Measurements from ENCODE around the gene DLG1.

The DLG1 gene

GRCh38 chr3:197030379-197031314, 267.8 kb downstream of the DLG1 start:
- no peak overlapping the region for H3K27ac ChIP-seq
- TF ChIP-seq CTCF (conservative IDR thresholded peaks at IDR 0.05): no peak

- TF ChIP-seq CTCF (conservative IDR thresholded peaks at IDR 0.05): peak; percentile 93
- H3K27ac ChIP-seq: peak within 1 kb of the TSS; percentile 43; the same call in 1 of the 2 replicates
Observed at GRCh38 chr3:197029511-197030167, 268.8 kb downstream of the DLG1 start, which contains the start of gene MELTF. Gene MELTF (minus strand): TSS chr3:197029817. CDS start chr3:197029702, 115 bp downstream.

DNA sequence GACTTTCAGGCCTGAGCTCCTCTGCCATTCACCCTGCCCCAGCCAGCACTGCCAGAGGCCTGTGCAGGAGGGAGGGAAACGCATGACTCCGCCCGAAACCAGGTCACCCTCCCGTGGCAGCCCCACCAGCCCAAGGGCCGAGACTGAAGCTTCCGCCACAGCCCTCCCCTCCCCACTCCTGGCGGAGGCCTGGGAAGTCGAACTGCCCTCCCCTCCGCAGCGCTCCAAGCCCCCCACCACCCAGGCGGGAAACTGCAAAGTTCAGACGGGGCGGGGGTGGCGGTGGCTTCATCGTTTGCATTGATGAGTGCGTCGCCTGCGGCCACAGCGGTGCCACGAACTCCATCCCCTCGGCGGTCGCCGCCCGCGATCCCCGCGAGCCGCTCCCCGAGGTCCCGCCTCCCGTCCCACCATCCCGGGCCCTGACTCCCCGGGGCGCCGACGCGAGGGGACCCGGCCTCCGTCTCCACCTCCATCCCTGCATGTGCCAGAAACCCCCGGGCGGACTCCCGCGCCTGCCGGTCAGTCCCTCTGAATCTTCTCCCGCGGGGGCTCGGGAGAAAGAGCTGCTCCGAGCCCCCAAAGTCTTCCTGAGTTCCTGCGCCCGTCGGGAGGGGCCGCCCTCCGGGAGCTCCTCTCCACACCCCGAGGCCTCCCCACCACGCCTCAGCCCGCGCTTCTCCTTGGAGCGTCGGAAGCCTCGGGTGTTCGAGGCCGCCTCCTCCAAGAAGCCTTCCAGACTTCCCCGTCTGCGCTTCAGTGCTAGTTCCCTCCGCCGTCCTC, 269.5 kb downstream of the DLG1 start:
- no peak for TF ChIP-seq CTCF (conservative IDR thresholded peaks at IDR 0.05)
- peak overlapping the region; percentile 43; the same call in 1 of the 2 replicates for H3K27ac ChIP-seq

- H3K27ac ChIP-seq: no peak overlapping the region
- TF ChIP-seq CTCF (conservative IDR thresholded peaks at IDR 0.05): no peak
Observed at GRCh38 chr3:197027896-197028727, 270.3 kb downstream of the DLG1 start.

DNA sequence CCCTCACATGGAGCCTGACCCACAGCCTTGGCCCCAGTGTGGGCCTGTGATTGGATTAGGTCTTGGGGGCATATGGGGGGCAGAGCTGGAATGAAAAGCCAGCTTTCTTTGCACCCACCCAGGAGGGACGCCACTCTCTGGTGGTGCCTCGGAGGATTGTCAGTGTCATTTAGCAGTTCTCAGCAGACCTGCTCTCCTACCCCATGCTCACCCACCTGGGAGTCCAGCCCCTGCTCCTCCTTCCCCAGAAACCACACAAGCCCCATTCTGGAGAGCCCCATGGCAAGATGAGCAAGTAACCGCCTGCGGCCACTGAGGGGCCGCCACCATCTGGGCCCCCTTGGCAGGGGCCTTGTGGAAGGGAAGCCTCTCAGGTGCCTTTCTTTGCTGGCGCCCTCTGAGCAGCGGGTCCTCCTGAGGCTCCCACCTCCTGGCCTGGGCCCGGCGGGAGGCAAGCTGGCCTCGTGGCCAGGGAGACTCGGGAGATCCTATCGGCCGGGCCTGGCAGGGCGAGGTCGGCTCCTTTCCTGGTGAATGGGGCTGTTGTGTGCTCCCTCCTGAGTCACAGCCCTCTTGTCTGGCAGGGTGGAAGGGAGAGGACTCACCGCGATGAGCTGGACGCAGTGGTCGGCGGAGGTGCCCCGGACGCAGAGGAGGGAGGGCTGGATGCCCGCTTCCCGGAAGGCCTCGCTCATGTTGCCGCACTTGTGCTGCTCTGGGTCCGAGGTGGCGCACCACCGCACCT, 271.1 kb downstream of the DLG1 start:
- TF ChIP-seq CTCF (conservative IDR thresholded peaks at IDR 0.05): no peak
- no peak overlapping the region for H3K27ac ChIP-seq

DNA sequence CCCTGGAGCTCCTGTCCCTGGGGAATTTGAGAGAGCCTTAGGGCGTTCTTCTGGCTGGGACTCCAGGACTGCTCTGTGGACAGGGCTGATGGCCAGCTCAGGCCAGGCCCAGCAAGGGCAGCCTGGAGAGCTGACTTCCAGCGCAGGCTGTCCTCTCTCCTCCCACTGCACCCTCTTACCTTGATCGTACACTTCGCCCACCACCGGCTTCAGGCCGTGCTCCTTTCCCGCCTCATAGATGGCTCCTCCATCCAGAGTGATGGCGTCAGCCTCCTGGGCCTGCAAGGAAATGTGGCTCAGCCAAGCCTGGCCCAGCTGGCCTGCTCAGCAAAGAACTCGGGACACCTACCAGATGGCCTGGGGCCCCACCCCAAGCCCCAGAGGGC, 271.9 kb downstream of the DLG1 start:
- H3K27ac ChIP-seq: no peak overlapping the region
- TF ChIP-seq CTCF (conservative IDR thresholded peaks at IDR 0.05): no peak

Data from VCaP (cell line).